GM23338 (cell line): Measurements from ENCODE around the gene PDRG1. TPM values are rescaled to one million over a fixed set of nuclear protein-coding genes. Genes with fewer than 3 reads are reported as not detected.

Experiments used
- ATAC-seq: fragments of 200-7000 bp; cut with Tn5 transposase; 3 replicates; pipeline ENCODE4 v1.9.1; 2020
- DNase-seq: peaks from one replicate; pipeline ENCODE4 v3.0.0-alpha.2; 2015; ENCODE audit warnings: low spot score
- H2AFZ ChIP-seq: fragments of 200-600 bp; sonication (generic); 2 replicates; pipeline ENCODE4 v1.8.0; 2016; ENCODE audit warnings: antibody characterized with exemption, mild to moderate bottlenecking, moderate library complexity
- H3F3A ChIP-seq: fragments of 200-600 bp; sonication (generic); replicated peaks from 2 replicates; pipeline ENCODE4 v1.8.0; 2017; ENCODE audit warnings: antibody characterized with exemption, mixed run types, low read depth
- H3K27ac ChIP-seq: fragments of 200-600 bp; sonication (generic); 2 replicates; pipeline ENCODE4 v1.6.1; 2016; ENCODE audit warnings: low read depth
- H3K27me3 ChIP-seq: fragments of 200-600 bp; sonication (generic); 2 replicates; pipeline ENCODE4 v1.8.0; 2016; ENCODE audit warnings: mild to moderate bottlenecking, mixed run types, moderate library complexity; ENCODE audit not compliant: insufficient read depth
- H3K36me3 ChIP-seq: fragments of 200-600 bp; sonication (generic); 2 replicates; pipeline ENCODE4 v1.8.0; 2016; ENCODE audit warnings: mild to moderate bottlenecking; ENCODE audit not compliant: insufficient read depth
- H3K4me1 ChIP-seq: fragments of 200-600 bp; sonication (generic); 2 replicates; pipeline ENCODE4 v1.8.0; 2016; ENCODE audit warnings: mild to moderate bottlenecking, moderate library complexity; ENCODE audit not compliant: insufficient read depth
- H3K4me2 ChIP-seq: fragments of 200-600 bp; sonication (generic); 2 replicates; pipeline ENCODE4 v1.7.1; 2017; ENCODE audit warnings: mixed run types
- H3K4me3 ChIP-seq: fragments of 200-600 bp; sonication (generic); 2 replicates; pipeline ENCODE4 v1.6.1; 2016; ENCODE audit warnings: mixed run types
- H3K79me2 ChIP-seq: fragments of 200-600 bp; sonication (generic); replicated peaks from 2 replicates; pipeline ENCODE4 v1.8.0; 2017; ENCODE audit warnings: mild to moderate bottlenecking; ENCODE audit not compliant: insufficient read depth
- H3K9me2 ChIP-seq: fragments of 200-600 bp; sonication (generic); 2 replicates; pipeline ENCODE4 v1.8.0; 2017; ENCODE audit not compliant: insufficient read depth
- H4K20me1 ChIP-seq: fragments of 200-600 bp; sonication (generic); replicated peaks from 2 replicates; pipeline ENCODE4 v1.8.0; 2017; ENCODE audit warnings: mild to moderate bottlenecking; ENCODE audit not compliant: insufficient read depth
- H3K27ac Mint-ChIP-seq: 2 replicates; pipeline ENCODE4 v1.8.0; 2020; ENCODE audit warnings: inconsistent platforms, mild to moderate bottlenecking, moderate library complexity, mixed read lengths
- H3K27me3 Mint-ChIP-seq: 3 replicates; pipeline ENCODE4 v1.8.0; 2022; ENCODE audit warnings: low read depth, mild to moderate bottlenecking, moderate library complexity, mixed read lengths, inconsistent platforms; ENCODE audit not compliant: insufficient read depth, poor library complexity
- H3K36me3 Mint-ChIP-seq: 3 replicates; pipeline ENCODE4 v1.8.0; 2021; ENCODE audit warnings: low read depth, mild to moderate bottlenecking, inconsistent platforms, moderate library complexity, mixed read lengths
- H3K4me1 Mint-ChIP-seq: 3 replicates; pipeline ENCODE4 v1.8.0; 2020; ENCODE audit warnings: mild to moderate bottlenecking, inconsistent platforms, mixed read lengths
- H3K4me3 Mint-ChIP-seq: 3 replicates; pipeline ENCODE4 v1.8.0; 2021; ENCODE audit warnings: moderate library complexity, mild to moderate bottlenecking, inconsistent platforms, mixed read lengths
- H3K9me3 Mint-ChIP-seq: 3 replicates; pipeline ENCODE4 v1.8.0; 2020; ENCODE audit warnings: moderate library complexity, mild to moderate bottlenecking, inconsistent platforms, mixed read lengths
- CREB1 ChIP-seq: fragments of 250-450 bp; sonication (Bioruptor Pico); IDR thresholded peaks from 2 replicates; pipeline ENCODE4 v1.5.0; 2020; ENCODE audit warnings: low read depth, mild to moderate bottlenecking, moderate library complexity
- EZH2phosphoT487 ChIP-seq: fragments of 200-600 bp; sonication (generic); IDR thresholded peaks from one replicate; pipeline ENCODE4 v1.8.1; 2018; ENCODE audit warnings: antibody characterized with exemption; ENCODE audit not compliant: unreplicated experiment
- POLR2AphosphoS5 ChIP-seq: IDR thresholded peaks from 2 replicates; pipeline ENCODE4 v1.6.1; 2016; ENCODE audit warnings: antibody characterized with exemption, low read depth
- ZNF114 ChIP-seq: fragments of 250-450 bp; sonication (Bioruptor Pico); IDR thresholded peaks from 2 replicates; pipeline ENCODE4 v1.5.0; 2020; ENCODE audit warnings: mild to moderate bottlenecking, moderate library complexity
- ZNF331 ChIP-seq: fragments of 250-450 bp; sonication (Bioruptor Pico); IDR thresholded peaks from 2 replicates; pipeline ENCODE4 v1.5.0; 2020; ENCODE audit warnings: low read depth, mild to moderate bottlenecking, moderate library complexity
- polyA plus RNA-seq: library from polyadenylated mRNA; unstranded; fragments of >200 nt; fragmentation: Nextera tagmentation; extraction: Ambion mirVana; gene quantifications from 2 replicates; pipeline ENCODE4 v1.2.1, GENCODE V29; 2016
- total RNA-seq: library from RNA; depleted of rRNA; stranded (reverse); fragments of >200 nt; shearing (Covaris generic); gene quantifications from 2 replicates; pipeline ENCODE4 v1.2.3, GENCODE V29; 2014
- TF ChIP-seq, protein P1 (sequence below): IDR thresholded peaks from 2 replicates; pipeline ENCODE4 v1.6.1; 2016; ENCODE audit warnings: antibody characterized with exemption
- TF ChIP-seq, protein P2 (sequence below): fragments of 250-450 bp; sonication (Bioruptor Pico); IDR thresholded peaks from 2 replicates; pipeline ENCODE4 v1.5.0; 2020; ENCODE audit warnings: mild to moderate bottlenecking, moderate library complexity

PDRG1 gene
- total and polyA plus RNA-seq, 2 experiments from 2014 or later: 10.5 to 27.8 TPM

DNA sequence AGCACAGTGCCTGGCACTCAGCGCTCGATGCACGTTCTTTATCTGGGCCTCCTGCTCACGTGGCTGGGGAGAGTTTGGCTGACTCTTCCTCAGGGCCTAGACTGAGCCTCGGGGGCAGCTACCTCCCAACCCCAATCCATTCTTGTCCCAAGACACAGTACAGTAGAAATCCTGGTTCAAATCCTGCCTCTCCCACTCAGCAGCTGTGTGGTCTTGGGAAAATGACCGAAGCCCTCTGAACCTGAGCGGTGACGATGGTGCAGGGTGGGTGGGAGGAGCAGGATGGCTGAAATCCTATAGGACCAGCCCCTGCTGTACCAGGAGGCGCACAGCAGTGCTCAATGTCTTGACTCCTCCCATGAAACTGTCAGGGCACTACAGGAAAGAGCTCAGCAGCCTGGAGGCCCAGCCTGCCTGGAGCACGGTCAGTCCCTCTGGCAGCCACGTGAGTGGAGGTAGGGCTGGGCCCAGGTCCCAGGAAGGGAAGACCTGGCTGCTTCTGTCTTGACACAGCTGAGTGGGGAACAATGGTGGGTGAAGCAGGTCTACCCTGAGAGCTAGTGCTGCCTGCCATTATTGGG is 31.5 kb downstream of the PDRG1 start:
- peaks cover 69% of the 10 kb centered on the region for H3K9me3 Mint-ChIP-seq
- ATAC-seq (peak; percentile 80), DNase-seq (peak; percentile 32)
- H3K27ac Mint-ChIP-seq: no peak overlapping the region
- peaks cover 31% of the 10 kb centered on the region for H3K4me1 Mint-ChIP-seq
- no peak overlapping the region for H3K4me3 Mint-ChIP-seq
- peaks cover 27% of the 10 kb centered on the region for H3K27me3 Mint-ChIP-seq
- Histone ChIP-seq H3K36me3 (no peaks in the 10 kb centered on the region), H3K9me2 (no peaks in the 10 kb centered on the region), H3F3A (no peaks in the 10 kb centered on the region), H3K27me3 (no peaks in the 10 kb centered on the region), H3K79me2 (no peaks in the 10 kb centered on the region), H3K4me2 (no peak overlapping the region; the same call in 1 of the 2 replicates), H4K20me1 (no peaks in the 10 kb centered on the region), H3K27ac (no peak overlapping the region), H2AFZ (peak overlapping the region; percentile 96; the same call in 1 of the 2 replicates), H3K4me3 (no peak overlapping the region), H3K4me1 (peaks cover 14% of the 10 kb centered on the region)
- H3K36me3 Mint-ChIP-seq: no peaks in the 10 kb centered on the region; the same call in 2 of the 3 replicates
- TF ChIP-seq ZNF114 (no peak), CREB1 (CRISPR knock-in tag) (no peak), ZNF331 (CRISPR knock-in tag) (no peak), POLR2AphosphoS5 (no peak), EZH2phosphoT487 (no peak)
- TF ChIP-seq, protein P1, sequence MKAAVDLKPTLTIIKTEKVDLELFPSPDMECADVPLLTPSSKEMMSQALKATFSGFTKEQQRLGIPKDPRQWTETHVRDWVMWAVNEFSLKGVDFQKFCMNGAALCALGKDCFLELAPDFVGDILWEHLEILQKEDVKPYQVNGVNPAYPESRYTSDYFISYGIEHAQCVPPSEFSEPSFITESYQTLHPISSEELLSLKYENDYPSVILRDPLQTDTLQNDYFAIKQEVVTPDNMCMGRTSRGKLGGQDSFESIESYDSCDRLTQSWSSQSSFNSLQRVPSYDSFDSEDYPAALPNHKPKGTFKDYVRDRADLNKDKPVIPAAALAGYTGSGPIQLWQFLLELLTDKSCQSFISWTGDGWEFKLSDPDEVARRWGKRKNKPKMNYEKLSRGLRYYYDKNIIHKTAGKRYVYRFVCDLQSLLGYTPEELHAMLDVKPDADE: no peak
- TF ChIP-seq, protein P2, sequence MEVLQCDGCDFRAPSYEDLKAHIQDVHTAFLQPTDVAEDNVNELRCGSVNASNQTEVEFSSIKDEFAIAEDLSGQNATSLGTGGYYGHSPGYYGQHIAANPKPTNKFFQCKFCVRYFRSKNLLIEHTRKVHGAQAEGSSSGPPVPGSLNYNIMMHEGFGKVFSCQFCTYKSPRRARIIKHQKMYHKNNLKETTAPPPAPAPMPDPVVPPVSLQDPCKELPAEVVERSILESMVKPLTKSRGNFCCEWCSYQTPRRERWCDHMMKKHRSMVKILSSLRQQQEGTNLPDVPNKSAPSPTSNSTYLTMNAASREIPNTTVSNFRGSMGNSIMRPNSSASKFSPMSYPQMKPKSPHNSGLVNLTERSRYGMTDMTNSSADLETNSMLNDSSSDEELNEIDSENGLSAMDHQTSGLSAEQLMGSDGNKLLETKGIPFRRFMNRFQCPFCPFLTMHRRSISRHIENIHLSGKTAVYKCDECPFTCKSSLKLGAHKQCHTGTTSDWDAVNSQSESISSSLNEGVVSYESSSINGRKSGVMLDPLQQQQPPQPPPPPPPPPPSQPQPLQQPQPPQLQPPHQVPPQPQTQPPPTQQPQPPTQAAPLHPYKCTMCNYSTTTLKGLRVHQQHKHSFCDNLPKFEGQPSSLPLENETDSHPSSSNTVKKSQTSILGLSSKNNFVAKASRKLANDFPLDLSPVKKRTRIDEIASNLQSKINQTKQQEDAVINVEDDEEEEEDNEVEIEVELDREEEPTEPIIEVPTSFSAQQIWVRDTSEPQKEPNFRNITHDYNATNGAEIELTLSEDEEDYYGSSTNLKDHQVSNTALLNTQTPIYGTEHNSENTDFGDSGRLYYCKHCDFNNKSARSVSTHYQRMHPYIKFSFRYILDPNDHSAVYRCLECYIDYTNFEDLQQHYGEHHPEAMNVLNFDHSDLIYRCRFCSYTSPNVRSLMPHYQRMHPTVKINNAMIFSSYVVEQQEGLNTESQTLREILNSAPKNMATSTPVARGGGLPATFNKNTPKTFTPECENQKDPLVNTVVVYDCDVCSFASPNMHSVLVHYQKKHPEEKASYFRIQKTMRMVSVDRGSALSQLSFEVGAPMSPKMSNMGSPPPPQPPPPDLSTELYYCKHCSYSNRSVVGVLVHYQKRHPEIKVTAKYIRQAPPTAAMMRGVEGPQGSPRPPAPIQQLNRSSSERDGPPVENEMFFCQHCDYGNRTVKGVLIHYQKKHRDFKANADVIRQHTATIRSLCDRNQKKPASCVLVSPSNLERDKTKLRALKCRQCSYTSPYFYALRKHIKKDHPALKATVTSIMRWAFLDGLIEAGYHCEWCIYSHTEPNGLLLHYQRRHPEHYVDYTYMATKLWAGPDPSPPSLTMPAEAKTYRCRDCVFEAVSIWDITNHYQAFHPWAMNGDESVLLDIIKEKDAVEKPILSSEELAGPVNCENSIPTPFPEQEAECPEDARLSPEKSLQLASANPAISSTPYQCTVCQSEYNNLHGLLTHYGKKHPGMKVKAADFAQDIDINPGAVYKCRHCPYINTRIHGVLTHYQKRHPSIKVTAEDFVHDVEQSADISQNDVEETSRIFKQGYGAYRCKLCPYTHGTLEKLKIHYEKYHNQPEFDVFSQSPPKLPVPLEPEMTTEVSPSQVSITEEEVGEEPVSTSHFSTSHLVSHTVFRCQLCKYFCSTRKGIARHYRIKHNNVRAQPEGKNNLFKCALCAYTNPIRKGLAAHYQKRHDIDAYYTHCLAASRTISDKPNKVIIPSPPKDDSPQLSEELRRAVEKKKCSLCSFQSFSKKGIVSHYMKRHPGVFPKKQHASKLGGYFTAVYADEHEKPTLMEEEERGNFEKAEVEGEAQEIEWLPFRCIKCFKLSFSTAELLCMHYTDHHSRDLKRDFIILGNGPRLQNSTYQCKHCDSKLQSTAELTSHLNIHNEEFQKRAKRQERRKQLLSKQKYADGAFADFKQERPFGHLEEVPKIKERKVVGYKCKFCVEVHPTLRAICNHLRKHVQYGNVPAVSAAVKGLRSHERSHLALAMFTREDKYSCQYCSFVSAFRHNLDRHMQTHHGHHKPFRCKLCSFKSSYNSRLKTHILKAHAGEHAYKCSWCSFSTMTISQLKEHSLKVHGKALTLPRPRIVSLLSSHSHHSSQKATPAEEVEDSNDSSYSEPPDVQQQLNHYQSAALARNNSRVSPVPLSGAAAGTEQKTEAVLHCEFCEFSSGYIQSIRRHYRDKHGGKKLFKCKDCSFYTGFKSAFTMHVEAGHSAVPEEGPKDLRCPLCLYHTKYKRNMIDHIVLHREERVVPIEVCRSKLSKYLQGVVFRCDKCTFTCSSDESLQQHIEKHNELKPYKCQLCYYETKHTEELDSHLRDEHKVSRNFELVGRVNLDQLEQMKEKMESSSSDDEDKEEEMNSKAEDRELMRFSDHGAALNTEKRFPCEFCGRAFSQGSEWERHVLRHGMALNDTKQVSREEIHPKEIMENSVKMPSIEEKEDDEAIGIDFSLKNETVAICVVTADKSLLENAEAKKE (CRISPR knock-in tag): no peak
